HL-60 (cell line): ENCODE data around the gene PLIN1.

Experiments used
- DNase-seq, 2 experiments: peaks; one replicate each; pipeline ENCODE4 v3.0.0-alpha.2; 2010 to 2020; ENCODE audit warnings: low read depth in 1 of 2, low spot score in 1 of 2
- H3K27ac ChIP-seq: fragments of 250-450 bp; sonication (Bioruptor Pico); replicated peaks from 2 replicates; pipeline ENCODE4 v1.5.1; 2020; ENCODE audit warnings: mild to moderate bottlenecking, moderate library complexity
- H3K27me3 ChIP-seq: fragments of 250-450 bp; sonication (Bioruptor Pico); 2 replicates; pipeline ENCODE4 v1.5.1; 2021; ENCODE audit warnings: mild to moderate bottlenecking, moderate library complexity; ENCODE audit not compliant: insufficient read depth, poor library complexity, severe bottlenecking
- H3K4me3 ChIP-seq: replicated peaks from 2 replicates; pipeline ENCODE4 v1.5.1; 2011; ENCODE audit warnings: mild to moderate bottlenecking, control low read depth, low read length; ENCODE audit not compliant: insufficient read depth
- GABPA ChIP-seq: IDR thresholded peaks from 2 replicates; pipeline ENCODE4 v1.6.1; 2012; ENCODE audit warnings: low read depth
- POLR2AphosphoS5 ChIP-seq: IDR thresholded peaks from 2 replicates; pipeline ENCODE4 v1.6.1; 2012; ENCODE audit warnings: low read depth
- SPI1 ChIP-seq: IDR thresholded peaks from 2 replicates; pipeline ENCODE4 v1.6.1; 2012; ENCODE audit warnings: low read depth, mild to moderate bottlenecking, borderline replicate concordance
- TF ChIP-seq, protein P1 (sequence below): IDR thresholded peaks from 2 replicates; pipeline ENCODE4 v1.6.1; 2012; ENCODE audit warnings: low read depth; ENCODE audit not compliant: insufficient replicate concordance
- TF ChIP-seq, protein P2 (sequence below): IDR thresholded peaks from one replicate; pipeline ENCODE4 v1.5.1; 2011; ENCODE audit warnings: low read length, control low read depth, inconsistent platforms; ENCODE audit not compliant: insufficient read depth

Gene PLIN1

DNA sequence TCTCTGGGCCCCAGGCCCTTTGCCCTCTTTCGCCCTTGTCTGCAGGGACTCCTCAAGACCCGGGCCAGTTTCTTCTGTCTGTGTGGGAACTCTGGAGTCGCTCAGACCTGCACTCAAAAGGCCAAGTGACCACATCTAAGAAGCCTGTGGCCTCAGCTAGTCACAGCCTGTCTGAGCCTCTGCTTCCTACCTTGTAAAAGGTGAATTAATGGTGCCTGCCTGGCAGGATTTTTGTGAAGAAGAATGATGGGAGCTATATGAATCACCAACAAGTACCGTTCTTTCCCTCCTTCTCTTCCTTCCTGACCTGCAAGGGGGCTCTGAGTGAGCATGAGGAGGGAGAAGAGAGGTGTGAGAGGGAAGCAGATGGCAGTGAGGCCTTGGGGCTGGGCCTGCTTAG is 7.5 kb downstream of the PLIN1 start:
- DNase-seq: no peak
- Histone ChIP-seq H3K27ac (no peak overlapping the region), H3K27me3 (no peaks in the 10 kb centered on the region), H3K4me3 (no peak overlapping the region)
- no peak for TF ChIP-seq POLR2AphosphoS5
- TF ChIP-seq, protein P1, sequence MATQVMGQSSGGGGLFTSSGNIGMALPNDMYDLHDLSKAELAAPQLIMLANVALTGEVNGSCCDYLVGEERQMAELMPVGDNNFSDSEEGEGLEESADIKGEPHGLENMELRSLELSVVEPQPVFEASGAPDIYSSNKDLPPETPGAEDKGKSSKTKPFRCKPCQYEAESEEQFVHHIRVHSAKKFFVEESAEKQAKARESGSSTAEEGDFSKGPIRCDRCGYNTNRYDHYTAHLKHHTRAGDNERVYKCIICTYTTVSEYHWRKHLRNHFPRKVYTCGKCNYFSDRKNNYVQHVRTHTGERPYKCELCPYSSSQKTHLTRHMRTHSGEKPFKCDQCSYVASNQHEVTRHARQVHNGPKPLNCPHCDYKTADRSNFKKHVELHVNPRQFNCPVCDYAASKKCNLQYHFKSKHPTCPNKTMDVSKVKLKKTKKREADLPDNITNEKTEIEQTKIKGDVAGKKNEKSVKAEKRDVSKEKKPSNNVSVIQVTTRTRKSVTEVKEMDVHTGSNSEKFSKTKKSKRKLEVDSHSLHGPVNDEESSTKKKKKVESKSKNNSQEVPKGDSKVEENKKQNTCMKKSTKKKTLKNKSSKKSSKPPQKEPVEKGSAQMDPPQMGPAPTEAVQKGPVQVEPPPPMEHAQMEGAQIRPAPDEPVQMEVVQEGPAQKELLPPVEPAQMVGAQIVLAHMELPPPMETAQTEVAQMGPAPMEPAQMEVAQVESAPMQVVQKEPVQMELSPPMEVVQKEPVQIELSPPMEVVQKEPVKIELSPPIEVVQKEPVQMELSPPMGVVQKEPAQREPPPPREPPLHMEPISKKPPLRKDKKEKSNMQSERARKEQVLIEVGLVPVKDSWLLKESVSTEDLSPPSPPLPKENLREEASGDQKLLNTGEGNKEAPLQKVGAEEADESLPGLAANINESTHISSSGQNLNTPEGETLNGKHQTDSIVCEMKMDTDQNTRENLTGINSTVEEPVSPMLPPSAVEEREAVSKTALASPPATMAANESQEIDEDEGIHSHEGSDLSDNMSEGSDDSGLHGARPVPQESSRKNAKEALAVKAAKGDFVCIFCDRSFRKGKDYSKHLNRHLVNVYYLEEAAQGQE: no peak
- TF ChIP-seq, protein P2, sequence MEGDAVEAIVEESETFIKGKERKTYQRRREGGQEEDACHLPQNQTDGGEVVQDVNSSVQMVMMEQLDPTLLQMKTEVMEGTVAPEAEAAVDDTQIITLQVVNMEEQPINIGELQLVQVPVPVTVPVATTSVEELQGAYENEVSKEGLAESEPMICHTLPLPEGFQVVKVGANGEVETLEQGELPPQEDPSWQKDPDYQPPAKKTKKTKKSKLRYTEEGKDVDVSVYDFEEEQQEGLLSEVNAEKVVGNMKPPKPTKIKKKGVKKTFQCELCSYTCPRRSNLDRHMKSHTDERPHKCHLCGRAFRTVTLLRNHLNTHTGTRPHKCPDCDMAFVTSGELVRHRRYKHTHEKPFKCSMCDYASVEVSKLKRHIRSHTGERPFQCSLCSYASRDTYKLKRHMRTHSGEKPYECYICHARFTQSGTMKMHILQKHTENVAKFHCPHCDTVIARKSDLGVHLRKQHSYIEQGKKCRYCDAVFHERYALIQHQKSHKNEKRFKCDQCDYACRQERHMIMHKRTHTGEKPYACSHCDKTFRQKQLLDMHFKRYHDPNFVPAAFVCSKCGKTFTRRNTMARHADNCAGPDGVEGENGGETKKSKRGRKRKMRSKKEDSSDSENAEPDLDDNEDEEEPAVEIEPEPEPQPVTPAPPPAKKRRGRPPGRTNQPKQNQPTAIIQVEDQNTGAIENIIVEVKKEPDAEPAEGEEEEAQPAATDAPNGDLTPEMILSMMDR: no peak
- TF ChIP-seq GABPA: no peak
- TF ChIP-seq SPI1: no peak

DNA sequence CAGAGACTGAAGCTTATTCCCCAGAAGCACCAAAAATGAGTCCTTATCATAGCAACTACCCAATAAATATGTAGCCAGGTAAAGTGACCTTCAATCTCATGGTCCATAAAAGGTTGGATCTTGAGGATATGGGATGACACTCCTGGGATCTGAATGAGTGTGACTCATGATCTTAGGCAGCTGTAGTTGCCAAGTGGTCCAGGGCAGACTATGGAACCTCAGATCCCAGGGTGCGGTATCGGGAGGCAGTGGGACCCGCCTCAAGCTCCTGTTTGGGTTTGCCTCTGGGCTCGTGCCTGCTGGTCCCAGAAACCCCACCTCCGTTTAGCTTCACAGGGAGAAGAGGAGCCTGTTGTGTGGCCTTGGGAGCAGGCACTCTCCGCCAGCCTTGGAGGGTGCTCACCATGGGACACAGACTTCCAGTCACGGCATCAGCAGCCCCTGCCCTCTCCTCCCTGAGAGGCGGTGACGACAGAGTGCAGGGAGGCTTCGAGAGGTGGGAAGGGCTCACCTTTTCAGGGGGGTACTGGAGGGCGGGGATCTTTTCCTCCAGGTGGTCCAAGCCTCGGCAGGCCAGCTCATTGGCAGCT is 8.1 kb downstream of the PLIN1 start:
- peaks cover 2% of the 10 kb centered on the region for H3K27me3 ChIP-seq
- no peak for TF ChIP-seq SPI1
- TF ChIP-seq, protein P1: no peak
- H3K27ac ChIP-seq: no peak overlapping the region
- no peak for DNase-seq
- H3K4me3 ChIP-seq: no peak overlapping the region

DNA sequence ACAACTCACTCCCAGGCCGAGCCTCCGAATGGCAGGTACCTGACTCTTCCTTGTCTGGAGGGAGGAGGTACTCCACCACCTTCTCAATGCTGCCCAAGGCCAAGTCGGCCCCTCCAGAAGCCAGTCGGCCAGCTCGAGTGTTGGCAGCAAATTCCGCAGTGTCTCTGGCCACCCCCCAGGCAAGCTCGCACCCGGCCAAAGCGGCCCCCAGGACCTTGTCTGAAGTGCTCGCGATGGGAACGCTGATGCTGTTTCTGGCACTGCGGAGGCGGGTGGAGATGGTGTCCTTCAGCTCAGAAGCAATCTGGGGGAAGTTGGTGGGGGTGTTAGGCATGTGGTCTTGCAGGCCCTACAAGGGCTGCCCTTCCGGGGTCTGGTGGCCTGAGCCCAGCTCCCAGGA is 9.2 kb downstream of the PLIN1 start:
- DNase-seq: no peak
- TF ChIP-seq, protein P1: no peak
- TF ChIP-seq SPI1: no peak
- TF ChIP-seq, protein P2: no peak
- TF ChIP-seq GABPA: no peak
- TF ChIP-seq POLR2AphosphoS5: no peak
- H3K4me3 ChIP-seq: no peak overlapping the region
- H3K27me3 ChIP-seq: peaks cover 11% of the 10 kb centered on the region
- H3K27ac ChIP-seq: no peak overlapping the region
